HG03108 (cell line): ENCODE measurements around the gene TMEM60.
"Not testable (repeated sequence)": the region's sequence is repeated elsewhere in the genome, so short reads cannot be mapped to it uniquely, and the experiment has no call there.

Experiments
- ATAC-seq: cut with Tn5 transposase; IDR thresholded peaks from one replicate; pipeline ENCODE4 v1.9.1; 2021; ENCODE audit warnings: moderate library complexity; ENCODE audit not compliant: unreplicated experiment

The TMEM60 gene

DNA sequence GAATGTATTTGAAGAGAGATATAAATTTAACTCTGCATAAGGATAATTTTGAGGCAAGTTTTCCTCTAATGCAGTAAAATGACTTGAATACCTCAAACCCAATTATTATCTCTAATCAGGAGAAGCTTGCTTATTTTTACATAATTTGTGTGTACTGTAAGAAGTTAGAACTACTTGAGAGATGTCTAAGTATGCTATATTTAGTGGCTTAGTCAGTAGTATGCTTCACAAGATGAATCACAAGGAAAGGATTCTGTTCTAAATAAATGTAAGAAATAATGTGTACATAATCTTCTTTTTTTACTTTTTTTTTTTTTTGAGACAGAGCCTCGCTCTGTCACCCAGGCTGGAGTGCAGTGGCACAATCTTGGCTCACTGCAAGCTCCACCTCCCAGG, 14.1 kb upstream of the TMEM60 start:
- ATAC-seq = no peak

DNA sequence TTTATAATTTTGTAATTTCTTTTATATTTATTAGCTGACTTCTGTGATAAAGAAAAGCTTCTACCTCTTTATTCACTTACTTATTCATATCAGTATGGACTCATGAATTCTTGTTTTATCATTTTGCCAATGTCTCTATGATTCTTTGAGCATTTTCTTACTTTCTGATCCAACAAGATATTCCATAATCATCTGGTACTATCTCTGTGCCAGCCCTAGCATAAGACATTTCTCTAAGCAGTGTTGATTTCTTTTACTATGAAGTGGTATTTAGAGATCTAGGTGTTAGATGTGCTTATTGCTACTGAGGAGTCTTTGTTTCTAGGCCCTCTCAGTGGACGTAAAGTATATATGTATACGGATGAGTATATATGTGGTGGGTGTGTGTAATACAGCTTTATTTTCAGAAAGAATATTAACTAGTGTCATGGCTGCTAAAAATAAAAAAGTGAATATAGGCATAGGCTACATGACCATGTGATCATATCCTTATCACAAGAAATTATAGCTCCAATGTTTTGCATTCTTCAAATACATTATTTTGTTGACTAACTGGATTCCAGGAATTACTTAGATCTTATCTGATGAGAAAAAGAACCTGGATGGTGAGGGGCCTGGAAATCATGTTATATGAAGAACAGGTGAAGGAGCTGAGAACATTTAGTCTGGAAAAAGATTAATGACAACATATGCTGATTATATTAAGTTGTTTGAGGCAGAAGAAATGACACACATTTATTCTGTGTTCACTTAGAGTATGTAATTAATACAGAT, 13.5 kb upstream of the TMEM60 start:
- ATAC-seq = no peak

DNA sequence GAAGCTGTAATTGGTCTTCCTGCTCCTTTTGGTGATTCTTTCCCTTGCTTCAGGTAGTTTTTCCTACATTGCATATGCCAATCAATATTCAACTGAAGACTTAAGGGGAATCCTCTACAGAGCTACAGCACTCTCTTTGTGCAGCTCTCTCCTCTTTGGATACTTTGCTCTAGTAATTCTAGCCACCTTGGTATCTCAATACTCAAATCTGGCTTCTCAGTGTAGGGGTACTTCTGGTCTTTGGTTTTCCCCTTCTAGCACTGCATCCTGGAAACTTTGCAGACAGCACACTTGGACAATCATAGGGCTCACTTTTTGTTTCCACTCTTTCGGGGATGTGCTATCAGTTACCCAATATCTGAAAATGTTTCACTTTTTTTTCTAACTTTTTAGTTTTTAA, 10.3 kb upstream of the TMEM60 start:
- ATAC-seq = no peak

DNA sequence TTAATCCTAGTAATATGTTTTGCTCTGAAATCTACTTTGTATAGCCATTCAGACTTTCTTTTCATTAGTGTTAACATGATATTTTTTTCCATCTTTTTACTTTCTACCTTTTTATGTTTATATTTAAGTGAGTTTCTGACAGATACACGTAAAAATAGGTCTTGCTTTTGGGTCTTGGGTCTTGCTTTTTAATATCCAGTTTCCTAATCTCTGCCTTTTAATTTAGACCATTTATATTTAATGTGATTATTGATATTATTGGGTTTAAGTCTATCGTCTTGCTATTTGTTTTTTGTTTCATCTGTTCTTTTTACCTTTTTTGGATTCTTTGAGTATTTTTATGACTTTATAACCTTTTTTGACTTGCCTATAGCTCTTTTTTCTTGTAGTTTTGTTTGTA, 8.2 kb upstream of the TMEM60 start:
- ATAC-seq = no peak

DNA sequence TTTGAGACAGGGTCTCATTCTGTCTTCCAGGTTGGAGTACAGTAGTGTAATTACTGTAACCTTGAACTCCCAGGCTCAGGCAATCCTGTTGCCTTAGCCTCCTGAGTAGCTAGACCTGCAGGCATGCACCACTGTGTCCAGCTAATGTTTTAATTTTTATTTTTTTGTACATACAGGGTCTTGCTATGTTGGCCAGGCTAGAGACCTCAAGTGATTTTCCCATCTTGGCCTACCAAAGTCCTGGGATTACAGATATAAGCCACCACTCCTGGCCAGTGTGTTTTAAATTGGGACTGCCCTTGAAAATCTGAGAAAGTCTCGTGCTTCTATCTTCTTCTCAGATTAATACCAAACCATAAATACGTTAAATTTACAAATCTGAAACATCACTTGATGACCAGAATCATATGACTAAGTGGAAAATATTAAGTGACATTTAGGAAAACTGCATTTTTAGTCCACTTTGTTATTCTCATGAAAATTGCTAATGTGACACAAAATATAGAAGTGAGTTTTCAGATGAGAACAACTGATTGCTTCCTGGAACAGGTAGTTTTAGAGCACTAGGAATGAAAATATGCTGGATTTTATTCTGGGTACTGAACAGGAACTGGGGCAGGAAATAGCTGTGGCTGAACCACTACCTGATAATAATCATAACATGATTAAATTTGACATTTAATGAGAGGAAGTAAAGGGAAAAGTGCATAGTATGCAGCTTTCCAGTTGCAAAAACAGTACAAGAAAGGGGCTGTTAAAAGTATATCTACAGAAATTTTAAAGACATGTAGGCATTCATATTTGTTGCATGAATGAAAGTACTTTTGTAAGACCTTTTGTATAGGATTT, 4.5 kb upstream of the TMEM60 start:
- ATAC-seq = no peak

DNA sequence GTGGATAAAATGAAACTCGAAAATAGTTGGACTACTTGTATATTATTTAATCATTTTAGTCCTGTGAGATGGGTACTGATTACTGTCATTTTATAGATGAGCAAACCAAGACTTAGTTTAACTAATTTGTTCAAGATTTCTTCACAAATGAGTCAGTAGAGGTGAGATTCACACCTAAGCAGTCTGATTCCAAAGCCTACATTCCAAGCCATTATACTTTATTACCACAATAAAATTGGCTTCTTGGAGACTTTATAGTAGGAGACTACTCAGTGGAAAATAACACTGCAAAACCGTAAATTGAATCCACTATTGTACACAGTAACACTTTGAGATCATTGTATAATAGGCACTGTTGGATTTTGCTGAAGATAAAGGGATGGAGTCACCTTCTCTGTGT, 2.5 kb upstream of the TMEM60 start:
- ATAC-seq = no peak

DNA sequence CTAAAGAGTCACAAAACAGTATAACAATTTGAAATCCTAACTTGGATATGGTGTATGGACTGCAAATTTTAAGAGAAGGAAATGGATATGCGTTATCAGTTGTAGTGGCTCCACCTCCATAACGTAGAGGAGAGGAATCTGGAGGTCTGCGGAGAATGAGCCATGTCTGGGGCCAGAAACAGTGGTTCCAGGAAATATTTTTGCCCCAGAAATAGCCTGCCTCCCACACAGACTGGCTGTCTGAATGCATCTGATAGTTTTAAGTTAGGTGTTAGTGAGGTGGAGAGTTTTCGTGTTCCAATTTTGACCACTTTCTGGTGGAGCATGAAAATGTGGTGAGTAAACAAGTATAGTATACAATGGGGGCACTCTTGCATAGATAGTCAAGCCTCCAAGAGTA, 1.9 kb upstream of the TMEM60 start:
- no peak for ATAC-seq

DNA sequence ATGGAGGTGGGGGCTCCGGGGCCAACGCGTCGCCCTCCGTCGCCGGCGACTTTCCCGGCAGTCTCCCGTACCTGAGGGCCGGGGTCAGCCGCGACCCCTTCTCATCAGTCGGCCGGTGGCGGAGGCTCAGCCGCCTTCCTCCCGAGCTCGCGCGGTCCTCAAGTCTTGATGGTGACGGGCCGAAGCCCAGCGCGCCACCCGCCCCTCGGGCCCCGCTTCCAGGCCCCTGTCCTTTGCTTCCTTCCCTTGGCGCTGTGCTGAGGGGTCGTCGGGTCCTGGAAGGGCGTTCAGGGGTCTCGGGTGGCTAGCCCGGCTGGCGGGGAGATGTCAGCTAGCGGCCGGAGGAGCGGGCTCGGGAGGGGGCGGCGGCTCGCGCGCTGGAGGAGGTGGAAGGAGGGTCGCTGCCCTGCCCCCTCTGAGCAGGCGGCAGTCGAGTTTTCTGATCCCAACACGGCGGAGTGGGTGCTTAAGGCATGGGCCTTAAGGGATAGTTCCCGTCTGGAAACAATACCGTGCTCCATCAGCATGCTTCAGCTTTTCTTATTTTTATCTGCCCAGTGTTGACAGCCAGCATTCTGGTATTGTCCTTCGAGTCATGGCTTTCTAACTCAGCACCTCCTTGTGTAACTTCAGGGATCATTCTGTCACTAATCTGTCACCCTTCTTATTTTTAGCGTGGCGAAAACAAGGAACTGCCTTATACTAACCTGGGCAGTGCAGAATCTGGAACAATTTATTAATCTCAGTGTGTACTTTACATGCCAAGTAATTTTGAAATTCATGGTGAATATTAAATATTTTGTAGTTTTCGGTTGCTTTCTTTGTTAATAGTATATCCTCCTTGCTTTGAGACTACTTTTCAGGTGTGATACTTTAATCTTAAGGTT, 1.1 kb upstream of the TMEM60 start:
- no peak for ATAC-seq

DNA sequence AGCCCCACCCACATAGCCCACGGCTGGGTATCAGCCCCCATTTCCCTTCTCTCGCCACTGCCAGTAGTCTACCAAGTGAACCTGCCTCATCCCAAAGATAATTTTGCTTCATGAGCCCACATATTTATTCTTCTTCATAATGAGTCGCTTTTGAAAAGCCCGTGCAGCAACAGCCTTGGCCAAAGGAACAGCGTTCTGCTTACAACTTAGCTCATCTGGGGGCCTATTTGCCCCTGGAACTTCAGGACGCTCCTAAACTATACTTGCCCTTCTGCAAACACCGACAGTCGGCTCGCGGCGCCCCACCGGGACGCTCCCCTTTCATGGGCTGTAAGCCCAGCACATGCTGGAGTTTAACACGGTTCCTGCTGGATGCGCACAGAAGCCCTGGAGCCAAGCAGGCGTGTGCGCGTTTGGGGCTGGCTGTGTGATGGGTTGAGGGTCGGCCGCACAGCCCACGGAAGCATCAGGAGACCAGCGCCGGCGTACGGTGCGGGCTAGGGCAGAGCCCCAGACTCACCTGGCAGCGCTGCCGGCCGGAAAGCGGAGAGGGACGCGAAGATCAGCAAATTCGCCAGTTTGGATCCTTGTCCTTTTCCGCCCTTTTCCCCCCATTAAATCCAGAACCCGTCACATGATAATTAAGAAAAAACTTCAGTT, 370 bp downstream of the TMEM60 start:
- ATAC-seq = peak; percentile 13

DNA sequence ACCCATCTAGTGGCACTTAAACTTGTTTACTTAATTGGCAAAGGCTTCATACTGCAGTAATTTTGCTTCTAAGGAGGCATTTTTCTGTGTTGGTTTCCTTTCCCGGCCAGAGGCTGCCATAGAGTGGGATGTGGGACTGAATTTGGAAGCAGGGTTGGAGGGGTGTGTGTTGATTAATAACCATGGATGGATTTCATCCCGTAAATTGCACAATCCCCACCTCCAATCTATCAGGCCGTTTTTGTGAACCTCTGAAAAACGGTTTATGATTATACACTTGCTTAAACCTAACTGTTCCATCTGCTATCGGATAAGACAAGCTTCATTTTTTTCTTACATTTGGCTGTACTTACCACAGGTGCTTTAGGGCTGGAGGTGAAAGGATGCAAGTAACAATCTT, 1.3 kb downstream of the TMEM60 start:
- ATAC-seq = no peak

DNA sequence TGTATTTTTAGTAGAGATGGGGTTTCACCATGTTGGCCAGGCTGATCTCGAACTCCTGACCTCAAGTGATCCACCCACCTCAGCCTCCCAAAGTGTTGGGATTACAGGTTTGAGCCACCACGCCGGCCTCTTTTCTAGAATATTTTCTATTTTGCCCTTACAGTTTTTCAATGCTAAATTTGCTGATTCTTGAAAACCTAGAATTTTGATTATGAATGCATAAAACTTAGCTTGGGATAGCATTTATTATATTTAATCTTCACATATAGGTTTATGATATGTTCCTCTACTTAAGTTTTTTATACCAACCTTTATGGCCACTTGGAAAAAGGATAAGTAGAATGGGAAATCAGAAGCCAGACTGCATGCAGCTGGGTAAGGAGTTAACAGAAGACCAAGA, 2.1 kb downstream of the TMEM60 start:
- no peak for ATAC-seq

DNA sequence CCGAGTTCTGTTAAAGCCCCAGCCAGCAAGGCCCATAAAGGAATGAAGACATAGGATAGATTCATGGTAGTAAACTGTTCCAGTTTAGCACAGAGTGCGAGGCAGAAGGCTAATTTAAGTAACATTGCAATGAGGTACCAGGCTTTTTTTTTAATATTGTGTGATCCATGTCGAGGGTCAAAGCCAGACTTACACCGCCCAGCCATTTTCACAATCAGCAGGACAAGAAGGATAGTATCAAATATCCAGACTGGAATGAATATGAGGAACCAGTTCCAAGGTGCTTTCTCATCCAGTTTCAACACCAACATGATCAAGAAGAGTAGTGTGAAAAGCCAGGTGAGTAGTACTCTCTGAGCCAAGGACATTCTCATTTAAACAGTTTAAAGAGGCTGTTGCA, 4.2 kb downstream of the TMEM60 start:
- no peak for ATAC-seq

DNA sequence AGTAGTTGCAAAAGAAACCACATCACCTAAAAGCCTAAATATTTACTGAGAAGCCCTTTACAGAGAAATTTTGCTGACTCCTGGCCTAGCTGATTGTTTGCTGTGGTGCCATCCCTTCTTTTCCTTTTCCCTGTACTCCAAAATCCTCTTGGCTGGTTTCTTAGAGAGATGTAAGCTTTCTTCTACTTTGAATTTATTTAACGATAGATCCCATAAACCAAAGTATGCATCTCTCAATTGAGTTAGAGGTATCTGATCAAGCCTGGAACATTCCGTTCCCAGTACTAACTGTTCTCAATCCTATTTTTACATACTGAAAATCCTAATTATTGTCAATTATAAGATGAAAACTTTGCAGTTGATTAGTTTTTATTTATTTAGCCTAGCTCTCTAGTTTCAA, 6.3 kb downstream of the TMEM60 start:
- no peak for ATAC-seq

DNA sequence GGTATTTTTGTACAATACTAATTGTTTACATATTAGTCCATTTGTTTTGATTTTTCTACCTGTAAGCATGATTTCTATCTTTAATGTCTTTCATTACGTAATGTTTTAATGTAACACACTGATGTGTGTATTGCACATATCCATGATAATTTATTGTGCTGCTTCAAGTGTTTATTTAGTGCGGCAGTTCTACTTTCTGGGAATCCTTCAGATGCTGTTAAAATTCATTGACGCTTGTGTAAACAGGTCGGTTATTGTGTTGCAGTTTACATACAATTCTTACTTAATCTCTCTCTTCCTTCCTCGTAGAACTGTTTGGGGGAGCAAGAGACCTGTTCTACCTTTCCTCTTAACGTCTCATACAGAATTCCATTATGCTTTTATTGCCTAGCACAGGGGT, 6.9 kb downstream of the TMEM60 start:
- no peak for ATAC-seq

DNA sequence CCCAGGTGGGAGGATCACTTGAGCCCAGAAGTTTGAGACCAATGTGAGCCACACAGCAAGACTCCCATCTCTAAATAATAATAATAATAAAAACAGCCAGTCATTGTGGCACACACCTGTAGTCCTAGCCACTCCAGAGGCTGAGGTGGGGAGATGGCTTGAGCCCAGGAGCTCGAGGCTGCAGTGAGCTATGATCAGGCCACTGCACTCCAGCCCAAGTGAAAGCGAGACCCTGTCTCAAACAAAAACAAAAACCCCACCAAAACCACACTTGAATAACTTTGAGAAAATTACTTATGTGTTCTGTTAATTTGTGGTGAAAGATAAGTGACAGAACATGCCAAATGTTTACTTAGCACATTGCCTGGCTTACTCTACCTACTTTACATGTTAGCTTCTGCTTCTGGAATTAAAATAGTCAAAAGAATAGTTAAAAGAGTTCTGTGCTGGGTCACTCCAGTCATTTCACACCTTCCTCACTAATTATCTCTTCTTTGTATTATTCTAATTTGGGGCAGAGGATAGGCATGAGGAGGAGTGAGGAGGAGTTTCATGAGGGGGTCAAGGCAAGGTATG, 9.8 kb downstream of the TMEM60 start:
- no peak for ATAC-seq

DNA sequence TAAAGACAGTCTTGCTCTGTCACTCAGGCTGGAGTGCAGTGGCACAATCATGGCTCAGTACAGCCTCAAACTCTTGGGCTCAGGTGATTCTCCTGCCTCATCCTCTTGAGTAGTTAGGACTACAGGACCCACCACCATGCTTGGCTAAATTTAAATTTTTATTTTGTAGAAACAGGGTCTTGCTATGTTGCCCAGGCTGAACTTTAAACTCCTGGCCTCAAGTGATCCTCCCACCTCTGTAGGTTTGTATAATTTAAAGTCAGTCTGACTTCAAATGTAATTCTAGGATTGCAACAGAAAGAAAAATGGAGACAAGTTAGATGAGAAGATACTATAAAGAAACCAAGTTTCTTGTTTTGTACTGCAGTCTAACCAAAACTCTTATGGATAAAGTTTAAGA, 11.5 kb downstream of the TMEM60 start:
- ATAC-seq = no peak

DNA sequence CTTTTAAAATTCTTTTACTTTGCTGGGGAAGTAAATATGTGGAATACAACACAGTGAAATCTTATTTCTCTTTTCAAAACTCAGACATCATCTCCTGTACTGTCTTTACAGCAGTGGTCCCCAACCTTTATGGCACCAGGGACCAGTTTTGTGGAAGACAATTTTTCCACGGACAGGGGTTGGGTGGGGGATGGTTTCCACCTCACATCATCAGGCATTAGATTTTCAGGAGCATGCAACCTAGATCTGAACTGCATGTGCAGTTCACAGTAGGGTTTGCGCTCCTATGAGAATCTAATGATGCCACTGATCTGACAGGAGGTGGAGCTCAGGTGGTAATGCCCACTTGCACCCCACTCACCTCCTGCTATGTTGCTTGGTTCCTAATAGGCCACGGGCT, 12.2 kb downstream of the TMEM60 start:
- no peak for ATAC-seq

DNA sequence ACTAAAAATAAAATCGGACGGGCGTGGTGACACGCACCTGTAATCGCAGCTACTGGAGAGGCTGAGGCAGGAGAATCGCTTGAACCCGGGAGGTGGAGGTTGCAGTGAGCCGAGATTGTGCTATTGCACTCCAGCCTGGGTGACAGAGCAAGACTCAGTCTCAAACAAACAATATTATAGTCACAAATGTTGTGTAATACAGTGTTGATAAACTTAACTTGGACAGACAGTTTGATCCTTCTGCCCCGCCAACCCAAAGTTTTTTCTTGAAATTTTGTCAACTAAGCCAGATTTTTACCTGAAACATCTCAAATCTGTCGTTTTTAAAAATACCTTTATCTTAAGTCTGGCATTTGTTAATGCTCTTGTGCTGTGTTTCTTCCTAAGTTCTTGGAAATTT, 13.8 kb downstream of the TMEM60 start:
- ATAC-seq = not testable (repeated sequence)

DNA sequence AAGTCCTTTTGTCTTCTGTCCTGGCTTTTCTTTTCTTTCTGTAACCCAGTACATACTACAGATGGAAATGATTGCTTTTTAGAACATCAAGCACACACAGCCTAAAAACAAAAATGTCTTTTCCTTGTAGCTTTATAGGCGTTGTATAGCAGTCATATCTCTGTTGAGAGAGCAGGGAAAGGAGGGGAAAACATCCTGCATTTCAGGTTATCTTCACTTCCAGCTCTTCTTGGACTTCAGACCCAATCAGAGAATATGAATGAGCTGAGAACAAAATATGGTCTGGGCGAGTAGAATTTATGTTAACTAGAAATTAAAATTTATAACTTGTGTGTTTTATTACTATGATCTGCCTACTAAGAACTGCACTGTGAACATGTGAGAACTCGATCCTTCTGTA, 14.7 kb downstream of the TMEM60 start:
- no peak for ATAC-seq

DNA sequence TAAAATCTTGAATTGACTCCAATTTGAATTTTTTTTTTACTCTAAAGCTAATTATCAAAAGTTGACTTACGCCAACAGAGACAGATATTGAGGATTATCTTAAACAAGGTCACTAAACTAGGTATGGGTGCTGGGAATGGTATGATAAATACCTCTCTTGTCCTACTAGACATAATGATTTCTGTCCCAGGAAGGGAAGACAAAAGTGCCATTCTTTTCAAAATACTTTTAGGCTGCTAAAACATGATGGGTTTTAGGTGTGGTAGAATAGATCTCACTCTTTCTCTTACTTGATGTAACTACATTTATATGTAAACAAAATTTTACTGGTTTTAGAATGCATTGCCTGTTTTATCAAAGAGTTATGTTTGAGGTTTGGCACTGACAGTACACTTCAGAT, 15.1 kb downstream of the TMEM60 start:
- no peak for ATAC-seq

DNA sequence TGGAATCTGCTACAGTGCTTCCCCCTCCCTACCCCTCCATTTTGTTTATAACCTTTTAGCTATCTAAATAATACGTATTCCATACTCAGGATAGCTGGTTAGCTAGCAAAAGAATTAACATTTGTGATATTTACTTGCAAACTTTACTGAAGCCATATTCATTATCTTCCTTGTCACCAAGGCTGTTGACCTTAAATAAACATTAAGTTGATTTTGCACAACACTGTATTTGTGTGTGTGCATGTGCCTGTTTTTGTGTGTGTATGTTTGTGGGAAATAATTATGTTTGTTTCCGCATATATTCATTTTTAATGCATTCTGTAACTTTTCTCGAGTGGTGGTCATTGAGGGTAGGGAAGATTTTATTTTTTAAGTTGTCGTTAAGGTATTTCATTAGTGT, 15.9 kb downstream of the TMEM60 start:
- ATAC-seq = no peak
